ENCODE results near the gene PLPP2. TPM values are rescaled to one million over a fixed set of nuclear protein-coding genes. Genes with fewer than 3 reads are reported as not detected.
A peak's percentile ranks its signal among the peaks of the same experiment; 100 is the strongest.

Gene PLPP2
- total and polyA plus RNA-seq, 2 of the 13 experiments (the other 11 are each of a cell fraction or from before 2014, with no cell fraction given) = not detected

DNA sequence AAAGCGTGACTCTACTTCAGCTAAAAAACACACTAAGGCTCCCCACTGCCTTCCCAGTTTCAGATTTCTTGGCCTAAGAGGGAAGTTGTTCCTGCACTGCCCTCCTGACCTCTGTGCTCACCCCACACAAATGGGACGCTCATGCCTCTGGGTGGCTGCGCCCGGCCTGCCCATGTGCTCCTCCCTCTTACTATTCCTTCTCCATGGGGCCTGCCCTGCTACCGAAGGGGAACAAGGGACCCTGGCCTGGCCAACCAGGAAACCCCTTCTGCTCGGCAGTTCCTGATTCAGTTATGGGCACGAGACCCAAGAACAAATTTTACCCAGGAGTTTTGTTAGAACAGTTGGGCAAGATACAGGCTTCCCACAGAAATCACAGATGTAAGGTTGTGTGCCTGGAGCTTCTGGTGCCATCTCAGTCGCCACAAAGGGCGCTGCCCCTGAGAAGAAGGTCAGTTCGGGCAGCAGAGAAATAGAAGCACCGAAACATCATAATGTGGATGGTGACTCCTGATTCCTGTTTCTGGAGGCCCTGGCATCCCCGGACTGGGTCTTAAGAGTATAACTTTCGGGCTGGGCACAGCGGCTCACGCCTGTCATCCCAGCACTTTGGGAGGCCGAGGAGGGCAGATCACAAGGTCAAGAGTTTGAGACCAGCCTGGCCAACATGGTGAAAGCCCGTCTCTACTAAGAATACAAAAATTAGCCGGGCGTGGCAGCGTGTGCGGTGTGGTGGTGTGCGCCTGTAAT lies 5.4 kb upstream of the PLPP2 start:
- in situ Hi-C loops (cut with HindIII; ENCODE audit: extremely low pct_ligation_motif_present, low pct_unique_long_range_greater_than_20kb) = no loop called here
- FAIRE-seq (no peak), ATAC-seq (peak; percentile 17; the same call in 1 of the 3 replicates), DNase-seq (ENCODE audit: low spot score) (no peak)
- Histone ChIP-seq H3K4me1 (ENCODE audit: insufficient read depth, low read length) (peaks cover 29% of the 10 kb centered on the region), H3K36me3 (replicated peaks in 1 of 2; ENCODE audit: control insufficient read depth in 1 of 2, insufficient read depth in 2 of 2, low read length in 2 of 2) (no peaks in the 10 kb centered on the region), H3K27ac (ENCODE audit: extremely low read length, insufficient read depth, low read length) (no peak overlapping the region), H3K79me2 (ENCODE audit: insufficient read depth, low read length) (no peaks in the 10 kb centered on the region), H3K9me3 (ENCODE audit: low read length) (no peaks in the 10 kb centered on the region), H3K9ac (ENCODE audit: insufficient read depth, low read depth, low read length) (no peak overlapping the region), H3K4me2 (ENCODE audit: low read depth, low read length) (no peak overlapping the region; the same call in 1 of the 2 replicates), H3K4me3 (replicated peaks in 1 of 3; ENCODE audit: insufficient read depth in 1 of 3, low read depth in 2 of 3, low read length in 3 of 3) (no peak overlapping the region), H2AFZ (ENCODE audit: low read length) (no peak overlapping the region), H4K20me1 (ENCODE audit: insufficient read depth, low read length) (0 out of 2 replicates have a peak, but pooled peaks cover 2% of the 10 kb centered on the region), H3K27me3 (ENCODE audit: control insufficient read depth in 1 of 2, insufficient read depth in 2 of 2, low read length in 2 of 2) (peaks cover 4 to 26% of the 10 kb centered on the region in 2 experiments; a peak in 4 of 5 replicates)
- intact Hi-C loops (cut with micrococcal nuclease; ENCODE audit: unreplicated experiment) = no loop called here
- no TSS peak for BruUV-seq (replicated peaks)
- 50% methylated on average over 18 of the region's 22 CpGs for WGBS (ENCODE audit: low lambda C conversion rate)
- no peak for TF ChIP-seq CREM (IDR thresholded peaks at IDR 0.05)
- TF ChIP-seq CREM (CRISPR knock-in tag; IDR thresholded peaks at IDR 0.05) = no peak
- TF ChIP-seq ZNF687 (CRISPR knock-in tag; IDR thresholded peaks at IDR 0.05) = peak; percentile 3; the same call in 1 of the 2 replicates
- 0 out of 2 replicates have a peak, but pooled peaks have one; percentile 7 for TF ChIP-seq MNT (IDR thresholded peaks at IDR 0.05)
- ChIA-PET POLR2A (no interaction called here), CTCF (ENCODE audit: low intra/inter-chr PET ratio, low total read pairs) (no interaction called here)
